Left hindlimb (tissue), 1 donor: Measurements from ENCODE around the gene TNNI3.
"Not testable (repeated sequence)": the region's sequence is repeated elsewhere in the genome, so short reads cannot be mapped to it uniquely, and the experiment has no call there.

Experiments
- DNase-seq: peaks from one replicate; pipeline ENCODE4 v3.0.0-alpha.2; 2018

Gene TNNI3

DNA sequence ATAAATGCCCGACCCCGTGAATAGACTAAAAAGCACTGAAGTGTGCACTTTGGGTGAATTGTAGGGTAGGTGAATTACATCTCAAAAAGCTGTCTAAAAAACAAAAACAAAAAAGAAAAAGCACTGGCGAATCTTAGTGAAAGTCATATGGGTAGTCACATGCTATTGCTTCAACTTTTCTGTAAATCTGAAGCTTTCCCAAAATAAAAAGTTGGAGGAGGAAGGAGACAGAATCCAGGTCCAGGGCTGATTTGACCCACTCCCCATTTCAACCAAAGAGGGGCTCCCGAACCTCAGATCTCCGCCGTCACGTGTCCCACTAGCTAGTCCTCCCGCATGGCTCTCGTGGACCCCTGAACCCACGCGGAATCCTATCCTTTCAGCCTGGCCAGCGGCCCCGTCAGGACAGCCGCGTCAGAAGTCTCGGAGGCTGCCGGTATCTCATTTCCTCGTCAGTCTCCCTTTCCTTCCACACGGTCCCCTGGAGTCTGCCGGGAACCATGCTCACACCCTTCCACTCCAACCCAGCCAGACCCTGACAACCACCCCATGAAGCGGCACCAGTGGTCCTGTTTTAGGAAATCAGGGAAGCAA, 46.2 kb downstream of the TNNI3 start:
- DNase-seq, result no peak

DNA sequence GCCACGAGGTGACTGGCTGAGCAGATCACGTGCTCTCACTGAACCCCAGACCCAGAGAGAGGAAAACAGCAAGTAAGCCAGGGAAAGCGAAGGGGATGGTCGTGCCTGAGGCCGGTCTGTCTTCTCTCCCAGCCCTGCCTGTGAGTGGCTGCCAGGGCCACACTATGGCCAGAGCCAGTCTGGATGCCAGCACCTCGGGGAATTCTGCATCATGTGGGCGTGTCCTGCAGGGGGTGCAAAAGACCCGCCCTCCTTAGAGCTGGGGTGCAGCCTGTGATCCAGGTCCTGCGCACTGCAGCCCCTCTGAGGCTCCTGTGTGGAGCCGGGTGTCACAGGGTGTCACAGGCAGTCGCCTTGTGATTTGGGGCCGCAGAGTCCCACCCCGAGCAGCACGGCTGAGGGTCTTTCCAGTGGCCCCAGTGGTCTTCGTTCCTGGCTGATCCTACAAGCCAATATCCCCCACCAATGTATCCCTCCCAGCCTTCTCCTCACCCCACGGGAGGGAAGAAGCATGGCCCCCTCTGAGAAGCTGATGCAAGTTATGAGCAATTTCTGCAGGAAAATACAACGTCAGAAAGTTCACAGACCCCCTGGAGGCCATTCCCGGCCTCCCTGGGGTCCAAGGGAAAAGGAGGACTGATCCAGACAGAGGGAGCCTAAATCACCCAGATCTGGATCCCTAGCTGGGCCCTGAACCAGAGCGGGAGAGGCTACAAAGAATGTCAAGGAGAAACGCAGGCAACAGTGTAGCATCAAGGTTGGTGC, 47.8 kb downstream of the TNNI3 start:
- DNase-seq, result no peak

DNA sequence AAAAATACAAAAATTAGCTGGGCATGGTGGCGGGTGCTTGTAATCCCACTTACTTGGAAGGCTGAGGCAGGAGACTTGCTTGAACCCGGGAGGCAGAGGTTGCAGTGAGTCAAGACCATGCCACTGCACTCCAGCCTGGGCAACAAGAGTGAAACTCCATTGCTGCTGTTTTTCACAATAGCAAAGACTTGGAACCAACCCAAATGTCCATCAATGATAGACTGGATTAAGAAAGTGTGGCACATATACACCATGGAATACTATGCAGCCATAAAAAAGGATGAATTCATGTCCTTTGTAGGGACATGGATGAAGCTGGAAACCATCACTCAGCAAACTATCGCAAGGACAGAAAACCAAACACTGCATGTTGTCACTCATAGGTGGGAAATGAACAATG, 50.3 kb downstream of the TNNI3 start:
- not testable (repeated sequence) for DNase-seq

DNA sequence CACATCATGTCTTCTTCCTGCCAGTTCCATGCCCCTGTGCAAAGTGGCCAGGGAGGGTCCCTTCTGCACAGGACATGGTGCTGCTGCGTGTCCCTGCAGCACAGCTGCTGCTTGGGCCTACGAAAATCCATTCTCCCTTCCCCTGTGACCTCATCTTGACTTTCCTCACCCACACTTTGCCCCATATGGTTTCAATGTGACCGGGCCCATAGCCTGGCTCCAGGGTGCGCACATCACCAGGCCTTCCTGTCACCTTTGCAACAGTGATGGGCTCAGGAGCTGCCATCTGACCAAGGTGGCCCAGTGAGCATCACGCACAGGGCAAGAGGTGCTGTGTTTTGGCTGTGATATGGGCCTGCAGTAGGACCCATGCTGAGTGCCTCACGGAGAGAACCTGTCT, 50.9 kb downstream of the TNNI3 start:
- no peak for DNase-seq

DNA sequence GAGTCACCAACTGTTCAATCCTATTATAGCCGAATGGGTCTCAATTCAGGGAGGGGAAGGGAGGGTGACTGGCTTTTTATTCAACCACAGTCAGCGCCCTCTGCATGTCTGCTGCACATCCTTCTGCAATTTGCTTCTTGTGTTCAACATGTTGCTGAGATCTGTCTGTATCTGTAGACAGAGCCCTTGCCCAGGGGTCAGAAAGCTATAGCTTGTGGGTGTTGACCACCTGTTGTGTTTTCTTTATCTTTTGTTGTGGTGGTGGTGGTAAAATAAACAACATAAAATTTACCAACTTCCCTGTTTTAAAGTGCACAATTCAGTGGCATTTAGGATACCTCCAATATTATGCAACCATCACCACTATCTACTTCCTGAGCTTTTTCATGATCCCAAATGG, 52.3 kb downstream of the TNNI3 start:
- DNase-seq, result no peak

DNA sequence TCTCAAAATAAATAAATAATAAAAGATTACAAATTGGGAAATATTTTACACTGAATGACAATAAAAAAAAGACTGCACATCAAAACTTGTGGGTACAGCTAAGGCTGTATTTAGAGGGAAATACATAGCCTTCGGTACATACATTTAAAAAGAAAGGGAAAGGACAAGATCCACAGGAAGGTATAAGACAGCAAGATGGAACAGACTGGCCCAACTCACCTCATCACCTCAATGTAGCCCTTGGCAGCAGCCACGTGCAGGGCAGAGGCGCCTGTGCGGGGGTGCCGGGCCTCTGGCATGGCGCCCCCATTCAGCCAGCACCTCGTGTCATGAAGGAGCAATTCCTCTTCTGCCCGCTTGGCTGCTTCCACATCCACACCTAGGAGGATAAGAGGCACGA, 54.3 kb downstream of the TNNI3 start:
- no peak for DNase-seq
